NAMALWA (cell line): ENCODE data around the gene GAPVD1.
A peak's percentile ranks its signal among the peaks of the same experiment; 100 is the strongest.
"Not testable (repeated sequence)": the region's sequence is repeated elsewhere in the genome, so short reads cannot be mapped to it uniquely, and the experiment has no call there.

Experiments used
- DNase-seq: peaks from one replicate; pipeline ENCODE4 v3.0.0-alpha.2; 2015; ENCODE audit warnings: low spot score

Gene GAPVD1

DNA sequence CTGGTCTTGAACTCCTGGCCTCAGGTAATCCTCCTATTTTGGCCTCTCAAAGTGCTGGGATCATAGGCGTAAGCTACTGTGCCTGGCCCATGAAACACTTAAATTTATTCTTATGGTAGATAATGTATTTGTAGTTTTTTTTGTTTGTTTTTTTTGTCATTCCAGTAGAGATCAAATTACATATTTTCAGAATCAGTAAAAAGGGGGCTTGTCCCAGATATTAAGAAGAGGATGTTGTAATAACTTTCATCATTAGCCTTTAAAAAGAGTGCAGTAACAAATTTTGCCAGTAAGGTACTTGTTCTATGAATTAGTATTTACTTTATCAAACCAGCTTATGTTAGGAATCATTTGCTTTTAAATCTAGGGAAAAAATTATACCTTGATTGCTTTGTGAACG is 42.6 kb downstream of the GAPVD1 start:
- no peak for DNase-seq

DNA sequence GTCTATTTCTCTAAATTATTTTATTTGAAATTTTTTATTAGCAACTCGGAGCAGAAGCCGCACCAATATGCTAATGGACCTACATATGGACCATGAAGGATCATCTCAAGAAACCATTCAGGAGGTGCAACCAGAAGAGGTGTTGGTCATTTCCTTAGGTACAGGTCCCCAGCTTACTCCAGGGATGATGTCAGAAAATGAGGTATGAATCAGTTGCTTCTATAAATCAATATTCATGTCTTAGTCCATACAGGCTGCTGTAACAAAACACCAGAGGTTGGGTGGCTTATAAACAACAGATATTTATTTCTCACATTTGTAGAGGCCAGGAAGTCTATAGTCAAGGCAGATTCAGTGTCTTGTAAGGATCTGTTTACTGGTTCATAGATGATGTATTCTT is 50.8 kb downstream of the GAPVD1 start:
- no peak for DNase-seq

DNA sequence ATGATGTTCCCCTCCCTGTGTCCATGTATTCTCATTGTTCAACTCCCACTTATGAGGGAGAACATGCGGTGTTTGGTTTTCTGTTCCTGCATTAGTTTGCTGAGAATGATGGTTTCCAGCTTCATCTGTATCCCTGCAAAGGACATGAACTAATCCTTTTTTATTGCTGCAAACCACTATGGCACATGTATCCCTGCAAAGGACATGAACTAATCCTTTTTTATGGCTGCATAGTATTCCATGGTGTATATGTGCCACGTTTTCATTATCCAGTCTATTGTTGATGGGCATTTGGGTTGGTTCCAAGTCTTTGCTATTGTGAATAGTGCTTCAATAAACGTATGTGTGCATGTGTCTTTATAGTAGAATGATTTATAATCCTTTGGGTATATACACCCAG is 54.7 kb downstream of the GAPVD1 start:
- DNase-seq, result not testable (repeated sequence)

DNA sequence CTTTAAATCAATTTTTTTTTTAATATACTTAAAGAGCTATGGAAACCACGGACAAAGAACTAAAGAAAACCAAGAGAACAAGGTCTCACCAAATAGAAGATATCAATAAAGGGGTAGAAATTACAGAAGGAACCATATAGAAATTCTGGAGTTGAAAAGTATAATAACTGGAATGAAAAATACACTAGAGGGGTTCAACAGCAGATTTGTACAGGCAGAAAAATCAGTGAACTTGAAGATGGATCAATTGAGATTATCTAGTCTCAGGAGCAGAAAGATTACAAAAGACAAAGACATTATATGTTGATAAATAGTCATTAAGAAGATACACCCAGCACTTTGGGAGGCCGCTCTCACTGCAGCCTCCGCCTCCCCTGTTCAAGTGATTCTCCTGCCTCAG is 56.1 kb downstream of the GAPVD1 start:
- no peak for DNase-seq

DNA sequence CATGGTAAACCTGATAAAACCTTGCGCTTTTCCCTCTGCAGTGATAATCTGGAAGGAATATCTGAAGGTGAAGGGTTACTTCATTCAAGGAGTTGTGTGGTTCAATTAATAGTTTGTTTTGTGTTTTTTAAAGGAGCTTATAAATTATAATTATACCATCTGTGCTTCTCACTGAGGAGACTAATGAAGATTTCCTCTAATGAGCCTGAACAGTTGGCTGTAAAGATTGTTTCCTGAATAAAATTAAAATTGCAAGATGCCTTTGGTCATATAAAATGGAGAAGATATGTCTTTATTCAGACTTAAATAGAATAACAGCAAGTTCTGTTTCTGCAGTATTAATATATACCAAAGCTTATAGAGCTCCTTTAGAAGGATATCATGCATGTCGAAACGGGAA is 59.9 kb downstream of the GAPVD1 start:
- DNase-seq, result no peak

DNA sequence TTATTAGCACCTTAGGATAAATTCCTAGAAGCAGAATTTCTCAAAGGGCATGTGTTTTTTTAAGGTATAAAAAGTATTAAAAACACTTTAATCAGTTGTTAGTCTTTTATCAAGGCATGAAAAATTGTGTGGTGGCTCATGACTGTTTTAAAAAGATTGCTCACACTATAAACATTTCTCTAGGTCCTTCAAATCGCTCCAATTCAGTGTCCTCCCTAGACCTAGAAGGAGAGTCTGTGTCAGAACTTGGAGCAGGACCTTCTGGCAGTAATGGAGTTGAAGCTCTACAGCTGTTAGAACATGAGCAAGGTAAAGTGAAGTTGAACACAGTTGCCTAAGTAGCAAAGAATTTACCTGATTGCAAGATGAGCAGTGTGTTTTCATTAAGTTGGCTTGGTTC is 62.0 kb downstream of the GAPVD1 start:
- no peak for DNase-seq

DNA sequence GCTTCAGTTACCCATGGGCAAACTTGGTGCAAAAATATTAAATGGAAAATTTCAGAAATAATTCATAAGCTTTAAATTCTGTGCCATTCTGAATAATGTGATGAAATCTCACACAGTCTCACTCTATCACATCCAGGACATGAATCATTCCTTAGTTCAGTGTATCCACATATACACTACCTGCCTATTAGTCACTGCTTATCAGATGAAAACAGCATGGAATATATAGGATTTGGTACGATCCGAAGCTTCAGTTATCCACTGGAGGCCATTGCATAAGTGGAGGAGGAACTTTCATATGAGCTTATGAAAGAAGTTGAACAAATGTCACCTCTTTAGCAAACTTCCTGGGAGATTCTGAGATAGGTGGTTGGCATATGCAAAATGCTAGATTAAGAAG is 64.2 kb downstream of the GAPVD1 start:
- no peak for DNase-seq

DNA sequence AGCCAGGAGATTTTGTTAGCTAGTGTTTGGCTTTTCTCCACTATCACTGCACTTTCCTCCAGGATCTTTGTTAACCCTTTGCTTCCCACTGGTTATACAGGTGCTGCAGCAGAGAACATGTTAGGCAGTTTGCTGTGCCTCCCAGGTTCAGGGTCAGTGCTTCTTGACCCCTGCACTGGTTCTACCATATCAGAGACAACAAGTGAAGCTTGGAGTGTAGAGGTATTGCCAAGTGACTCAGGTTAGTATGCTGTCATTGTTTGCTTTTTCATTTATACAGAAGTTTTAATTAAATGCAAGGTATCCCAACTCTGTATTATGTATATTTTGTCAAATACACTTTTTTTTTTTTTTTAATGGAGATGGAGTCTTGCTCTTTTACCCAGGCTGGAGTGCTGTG is 68.4 kb downstream of the GAPVD1 start:
- DNase-seq, result no peak

DNA sequence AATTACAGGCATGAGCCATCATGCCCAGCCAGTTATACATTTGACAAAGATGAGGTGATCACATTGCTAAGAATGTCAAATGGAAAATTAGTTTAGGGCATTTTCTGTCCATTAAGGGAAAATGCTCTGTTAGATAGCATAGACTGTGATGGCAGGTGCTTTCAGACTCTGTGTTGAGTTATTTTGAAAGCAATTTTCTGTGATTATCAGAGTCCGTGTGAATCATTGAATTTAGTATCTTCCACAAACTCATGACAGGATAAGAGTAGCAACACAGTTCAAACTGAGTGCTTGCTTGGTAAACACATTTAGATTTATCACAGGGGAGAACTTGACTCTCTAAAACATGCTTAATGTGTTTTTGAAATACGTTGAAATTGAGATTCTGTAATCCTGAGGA is 69.0 kb downstream of the GAPVD1 start:
- DNase-seq, result no peak

DNA sequence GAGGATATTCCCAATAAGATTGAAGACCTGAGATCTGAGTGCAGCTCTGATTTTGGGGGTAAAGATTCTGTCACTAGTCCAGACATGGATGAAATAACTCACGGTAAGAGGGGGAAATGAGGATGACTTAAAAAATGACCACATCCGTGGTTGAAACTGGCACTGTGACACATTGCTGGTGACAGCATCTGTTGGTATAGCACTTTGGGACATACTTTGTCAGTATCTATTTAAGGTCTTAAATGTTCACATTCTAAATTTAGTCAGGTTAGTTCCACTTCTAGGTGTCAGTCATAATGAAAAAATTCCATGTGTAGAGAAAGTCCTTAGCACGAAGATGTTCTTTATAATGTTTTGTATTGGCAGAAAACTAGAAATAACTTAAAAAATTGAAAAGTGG is 70.9 kb downstream of the GAPVD1 start:
- no peak for DNase-seq

DNA sequence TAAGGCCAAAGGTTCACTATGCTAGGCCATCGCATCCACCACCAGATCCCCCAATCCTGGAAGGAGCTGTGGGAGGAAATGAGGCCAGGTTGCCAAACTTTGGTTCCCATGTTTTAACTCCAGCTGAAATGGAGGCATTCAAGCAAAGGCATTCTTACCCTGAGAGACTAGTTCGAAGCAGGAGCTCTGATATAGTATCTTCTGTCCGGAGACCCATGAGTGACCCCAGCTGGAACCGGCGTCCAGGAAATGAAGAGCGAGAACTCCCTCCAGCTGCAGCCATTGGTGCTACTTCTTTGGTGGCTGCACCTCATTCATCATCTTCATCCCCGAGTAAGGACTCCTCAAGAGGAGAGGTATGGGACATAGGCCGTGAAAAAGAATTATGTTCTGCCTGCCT is 75.6 kb downstream of the GAPVD1 start:
- DNase-seq, result no peak

DNA sequence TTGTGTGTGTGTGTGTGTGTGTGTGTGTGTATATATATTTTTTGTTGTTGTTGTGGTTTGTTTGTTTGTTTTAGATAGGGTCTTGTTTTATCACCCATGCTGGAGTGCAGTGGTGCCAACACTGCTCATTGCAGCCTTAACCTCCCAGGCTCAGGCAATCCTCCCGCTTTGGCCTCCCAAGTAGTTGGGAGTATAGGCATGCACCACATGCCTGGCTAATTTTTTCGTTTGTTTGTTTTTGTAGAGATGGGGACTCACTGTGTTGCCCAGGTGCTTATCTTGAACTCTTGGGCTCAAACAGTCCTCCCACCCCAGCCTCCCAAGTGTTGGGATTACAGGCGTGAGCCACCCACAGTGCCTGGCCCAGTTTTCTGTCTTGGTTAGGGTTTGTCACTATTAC is 77.3 kb downstream of the GAPVD1 start:
- no peak for DNase-seq

DNA sequence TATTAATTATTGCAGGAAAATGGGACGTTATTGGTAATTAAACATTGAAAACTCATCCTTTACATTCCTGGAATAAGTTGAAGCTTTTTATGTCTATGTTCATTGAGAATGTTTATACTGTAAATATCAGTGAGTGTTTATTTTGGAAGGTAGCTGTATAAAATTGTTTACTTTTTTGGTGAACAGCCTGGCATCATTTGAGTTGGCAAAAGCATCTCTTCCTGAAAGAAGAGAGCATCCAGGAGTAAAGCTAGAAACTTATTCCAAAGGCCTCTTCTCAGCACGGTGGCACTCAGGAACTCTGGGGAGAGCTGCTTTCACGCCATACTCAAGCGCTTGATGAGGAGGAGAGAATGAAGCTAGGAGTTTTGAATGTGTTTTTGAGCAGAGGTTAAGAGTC is 79.9 kb downstream of the GAPVD1 start:
- DNase-seq, result no peak

DNA sequence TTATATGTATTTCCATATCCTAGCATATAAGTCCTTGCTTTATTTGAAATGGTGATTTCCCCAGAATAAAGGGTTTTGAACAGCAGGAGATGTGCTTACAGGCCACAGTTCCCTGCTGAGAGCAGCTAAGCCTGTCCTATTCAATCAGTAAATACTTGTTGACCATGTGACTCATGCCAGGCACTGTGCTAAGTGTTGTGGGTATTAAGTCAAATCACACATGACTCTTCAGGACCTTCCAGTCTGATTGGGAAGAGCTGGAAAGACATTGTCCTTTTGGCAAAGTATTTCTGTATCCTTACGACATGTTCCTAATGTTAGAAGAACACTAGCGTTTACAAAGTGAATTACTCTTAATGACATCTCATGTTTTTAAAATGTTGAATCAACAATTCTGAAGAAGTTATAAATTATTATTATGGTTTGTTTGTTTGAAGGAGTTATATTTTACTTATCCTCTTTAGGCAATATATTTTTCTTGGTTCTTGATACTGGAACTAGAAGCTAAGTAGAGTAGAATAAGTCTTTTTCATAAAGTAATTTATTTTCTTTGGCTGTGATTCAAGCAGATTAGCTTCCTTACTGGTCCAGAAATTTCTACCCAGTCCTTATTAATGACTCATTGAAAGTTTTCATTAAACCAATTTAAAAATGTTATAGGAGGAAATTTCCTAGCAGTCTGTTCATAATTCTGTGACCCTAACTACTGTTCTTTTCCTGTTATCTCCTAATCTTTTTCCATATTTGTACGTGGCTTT is 82.1 kb downstream of the GAPVD1 start:
- no peak for DNase-seq

DNA sequence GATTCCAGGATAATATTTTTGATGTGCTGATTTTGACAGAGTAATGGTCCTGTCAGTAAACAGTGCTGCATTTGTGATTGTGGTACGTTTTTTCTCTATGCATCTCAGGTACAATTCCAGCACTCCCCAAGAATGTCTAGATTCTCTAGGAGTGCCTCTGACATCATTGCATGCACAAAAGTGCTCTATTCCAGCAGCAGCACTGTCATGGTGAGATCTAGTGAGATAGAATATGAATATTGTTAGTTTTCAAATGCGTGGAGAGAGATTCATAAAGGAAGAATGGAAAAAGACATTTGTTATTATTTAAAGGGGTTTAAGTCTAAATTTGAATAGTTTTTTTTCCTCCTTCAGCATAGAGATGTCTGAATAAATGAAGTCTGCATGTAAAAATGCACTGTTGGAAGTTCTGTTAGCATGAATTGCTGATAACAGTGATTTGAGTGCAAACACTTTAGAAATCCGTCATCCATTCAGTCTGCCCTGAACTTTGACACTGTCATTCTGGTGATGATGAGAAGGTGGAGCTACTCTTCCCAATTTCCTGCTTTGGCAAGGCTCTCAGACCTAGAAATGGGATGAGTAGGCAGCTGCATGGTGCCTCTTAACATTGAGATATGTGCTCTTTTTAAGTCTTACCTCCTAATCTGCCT is 84.6 kb downstream of the GAPVD1 start:
- DNase-seq, result no peak

DNA sequence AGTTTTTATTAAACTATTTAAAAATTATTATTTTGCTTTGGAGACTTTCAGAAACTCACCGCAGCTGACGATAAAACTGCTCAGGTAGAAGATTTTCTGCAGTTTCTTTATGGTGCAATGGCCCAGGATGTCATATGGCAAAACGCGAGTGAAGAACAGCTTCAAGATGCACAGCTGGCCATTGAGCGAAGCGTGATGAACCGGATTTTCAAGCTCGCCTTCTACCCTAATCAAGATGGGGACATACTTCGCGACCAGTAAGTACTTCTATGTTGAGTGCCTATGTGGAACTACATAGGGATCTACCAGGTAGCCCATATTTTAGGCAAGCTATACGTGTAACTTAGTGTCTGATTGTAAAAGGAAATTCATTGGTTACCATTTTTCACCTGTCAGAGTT is 94.0 kb downstream of the GAPVD1 start:
- DNase-seq, result no peak

DNA sequence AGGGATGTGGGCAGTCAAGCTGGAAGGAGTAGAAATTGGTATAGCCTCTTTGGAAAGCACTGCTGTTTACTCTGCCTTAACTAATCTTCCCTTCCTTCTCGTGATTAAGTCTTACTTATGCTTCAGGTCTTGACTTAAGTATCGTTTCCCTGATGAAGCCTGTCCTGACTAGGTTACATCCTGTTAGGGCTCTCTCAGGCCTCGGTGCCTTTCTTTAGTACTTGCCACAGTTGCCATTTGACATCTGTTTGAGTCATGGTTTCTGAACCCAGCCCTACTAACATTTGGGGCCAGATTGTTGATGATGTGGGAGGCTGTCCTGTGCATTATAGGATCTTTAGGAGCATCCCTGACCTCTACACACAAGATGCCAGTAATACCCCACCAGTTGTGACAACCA is 94.4 kb downstream of the GAPVD1 start:
- DNase-seq, result no peak

DNA sequence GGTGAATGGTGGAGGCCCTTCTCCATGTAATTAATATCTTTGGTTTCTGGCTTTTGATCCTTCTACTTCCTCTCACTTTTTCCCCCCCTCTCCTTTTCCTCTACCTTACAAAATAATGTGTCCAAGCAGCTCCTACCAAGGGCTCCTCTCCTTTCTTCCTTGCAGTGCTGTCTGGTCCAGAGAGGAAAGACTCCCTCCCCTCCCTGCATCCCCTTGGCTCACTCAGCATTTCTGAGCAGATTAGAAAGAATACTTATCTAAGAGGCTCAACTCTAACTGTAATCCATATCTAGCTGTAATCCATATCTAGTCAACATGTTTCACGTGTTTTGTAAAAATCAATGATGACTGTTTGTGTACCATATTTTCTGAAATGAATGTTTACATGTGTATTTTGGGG is 97.4 kb downstream of the GAPVD1 start:
- no peak for DNase-seq

DNA sequence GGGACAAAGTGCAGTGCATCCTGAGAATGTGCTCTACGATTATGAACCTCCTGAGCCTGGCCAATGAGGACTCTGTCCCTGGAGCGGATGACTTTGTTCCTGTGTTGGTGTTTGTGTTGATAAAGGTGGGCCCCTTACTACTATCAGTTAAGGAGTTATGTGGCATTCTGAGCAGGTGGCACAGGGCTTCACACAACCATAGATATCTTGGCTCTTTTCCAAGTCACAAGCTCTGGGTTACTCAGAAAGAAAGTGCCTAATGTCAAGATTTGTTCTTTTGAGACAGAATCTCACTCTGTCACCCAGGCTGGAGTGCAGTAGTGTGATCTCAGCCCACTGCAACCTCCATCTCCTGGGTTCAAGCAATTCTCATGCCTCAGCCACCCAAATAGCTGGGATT is 99.0 kb downstream of the GAPVD1 start:
- no peak for DNase-seq

DNA sequence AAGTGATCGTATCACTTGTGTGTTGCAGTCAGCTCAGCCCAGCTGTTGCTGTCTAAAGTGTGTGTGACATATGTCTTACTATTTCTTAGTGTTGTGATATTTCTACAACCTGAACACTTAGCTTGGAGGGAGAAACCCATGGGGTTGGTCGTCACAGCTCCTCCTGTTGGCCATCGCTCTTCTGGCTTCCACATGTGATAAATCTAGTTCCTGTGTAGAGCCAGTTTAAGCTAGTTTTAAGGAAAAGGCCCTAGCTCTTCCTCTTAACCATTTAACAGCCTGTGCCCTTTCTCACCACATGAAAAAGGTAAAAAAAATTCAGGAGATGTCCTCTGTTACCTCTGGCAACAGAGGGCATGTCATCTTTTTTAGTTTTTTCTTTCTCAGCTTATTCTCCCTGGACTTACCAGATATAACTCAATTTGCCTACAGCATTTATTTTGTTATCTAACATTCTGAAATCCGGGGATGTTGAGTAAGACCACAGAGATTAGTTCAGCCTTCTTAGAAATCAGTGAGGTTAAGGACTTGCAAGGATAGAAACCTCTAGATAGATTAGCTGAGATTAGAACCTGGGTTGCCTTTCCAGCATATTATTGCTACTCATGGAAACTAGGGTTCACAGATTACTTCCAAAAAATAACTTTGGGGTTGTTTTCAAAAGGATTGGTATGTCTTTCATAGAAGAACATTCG is 100.4 kb downstream of the GAPVD1 start:
- DNase-seq, result peak; percentile 58

DNA sequence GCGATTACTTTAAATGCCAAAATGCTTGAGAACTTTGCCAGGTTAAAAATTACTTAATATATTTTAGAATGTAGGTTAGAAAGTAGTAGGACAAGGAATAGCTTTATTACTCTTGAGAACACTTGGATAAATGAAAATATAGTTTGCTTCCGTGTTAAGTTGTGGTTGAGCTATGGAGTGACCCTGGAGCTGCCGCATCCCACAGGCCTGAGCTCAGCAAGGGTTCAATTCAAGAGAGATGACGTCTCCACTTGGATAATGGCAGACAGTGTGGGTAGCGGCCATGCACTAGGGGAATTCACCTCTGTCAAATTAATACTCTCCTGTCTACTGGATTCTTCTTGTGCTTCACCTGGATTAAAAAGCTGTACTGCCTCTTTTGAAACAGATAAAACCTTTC is 105.0 kb downstream of the GAPVD1 start:
- DNase-seq, result no peak

DNA sequence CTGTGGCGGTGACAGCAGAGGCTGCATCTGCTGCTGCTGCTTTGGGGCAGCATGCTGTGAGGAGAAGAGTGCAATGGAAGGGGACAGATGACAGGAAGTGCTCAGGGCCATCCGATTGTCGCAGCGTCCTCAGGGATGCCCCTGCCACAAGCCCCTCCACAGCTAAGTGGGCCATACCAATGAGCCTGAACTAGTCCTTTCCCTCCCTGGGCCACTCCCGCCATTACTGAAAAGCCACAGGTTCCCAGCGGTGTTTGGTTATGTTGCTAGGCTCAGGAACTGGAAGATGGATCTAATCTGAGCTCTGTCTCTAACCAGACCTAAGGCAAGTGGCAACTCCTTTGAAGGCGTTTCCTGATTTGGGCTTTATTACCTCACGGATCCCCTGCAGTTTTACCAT is 109.2 kb downstream of the GAPVD1 start:
- DNase-seq, result no peak

DNA sequence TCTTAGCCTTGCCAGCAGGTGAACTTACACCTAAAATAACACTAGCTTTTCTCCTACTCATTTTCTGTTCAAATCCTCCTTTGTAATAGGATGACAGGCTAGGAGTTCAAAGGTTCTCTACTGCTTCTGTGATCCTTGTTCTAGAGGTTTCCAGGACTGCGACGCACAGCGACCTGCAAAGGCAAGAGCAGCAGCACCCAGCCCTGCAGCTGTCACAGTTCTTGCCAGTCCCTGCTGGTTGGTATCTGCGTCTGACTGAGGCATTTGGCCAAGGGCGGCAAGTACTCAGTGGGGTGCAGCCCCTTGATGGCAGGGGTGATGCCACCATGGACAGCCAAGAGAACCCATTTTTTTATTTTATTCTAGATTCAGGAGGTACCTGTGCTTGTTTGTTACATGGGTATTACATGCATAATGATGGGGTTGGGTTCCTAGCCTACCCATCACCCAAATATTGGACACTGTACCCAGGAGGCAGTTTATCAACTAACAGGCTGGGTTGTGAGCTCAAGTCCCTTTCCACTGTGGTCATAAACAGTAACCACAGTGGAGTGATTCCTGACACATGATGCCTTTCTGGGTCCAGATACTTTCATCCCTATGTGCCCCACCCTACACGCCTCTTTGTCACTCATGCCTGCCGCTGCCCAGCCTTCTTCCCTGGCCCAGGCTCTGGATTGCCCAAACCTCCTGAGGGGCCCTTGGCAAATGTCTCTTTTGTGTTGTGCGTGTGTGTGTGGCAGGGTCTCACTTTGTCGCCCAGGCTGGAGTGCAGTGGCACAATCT is 111.0 kb downstream of the GAPVD1 start:
- no peak for DNase-seq
